ENCODE data around the gene ABCB6.

ABCB6 gene

DNA sequence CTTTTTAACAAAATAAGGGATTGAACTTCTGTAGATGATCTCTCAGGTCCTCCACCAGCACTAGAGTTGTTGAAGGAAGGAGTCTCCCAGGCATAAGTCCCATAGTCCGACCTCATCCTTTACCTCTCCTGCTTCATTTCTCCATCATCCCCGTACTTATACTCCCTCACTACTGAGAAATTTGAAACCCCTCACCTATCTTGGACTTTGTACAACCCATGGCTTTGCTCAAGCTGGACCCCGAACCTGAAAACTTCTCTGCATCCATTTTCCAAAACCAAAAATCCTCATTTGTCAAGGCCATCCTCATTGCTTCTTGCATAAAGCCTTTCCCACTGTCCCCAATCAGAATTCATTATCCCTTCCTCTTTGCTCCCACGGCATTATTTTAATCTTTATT lies 57.7 kb downstream of the ABCB6 start:
- Histone ChIP-seq H3K27ac (ENCODE audit: low read depth, low read length) (peak overlapping the region; percentile 69), H3K4me1 (ENCODE audit: control insufficient read depth in 5 of 5, insufficient read depth in 5 of 5, low read length in 5 of 5) (peaks cover 2 to 13% (median 11%) of the 10 kb centered on the region in 5 donors), H3K9me3 (ENCODE audit: control insufficient read depth in 5 of 5, low read length in 5 of 5) (no peaks in the 10 kb centered on the region), H3K27me3 (ENCODE audit: control insufficient read depth in 5 of 5, insufficient read depth in 4 of 5, low read length in 5 of 5) (no peaks in the 10 kb centered on the region), H3K9ac (ENCODE audit: low read length in 5 of 5) (peak overlapping the region in 4 of 5 donors; percentile 17 to 89 (median 70)), H3K36me3 (ENCODE audit: control insufficient read depth in 5 of 5, insufficient read depth in 5 of 5, low read length in 5 of 5) (peaks cover 14 to 19% (median 15%) of the 10 kb centered on the region in 5 donors), H3K4me3 (ENCODE audit: low read depth in 1 of 5, low read length in 5 of 5) (peak overlapping the region; percentile 55 to 86 (median 80))

- peak within 1 kb of the TSS; percentile 17 to 89 (median 72) for H3K9ac ChIP-seq (ENCODE audit: low read length in 5 of 5)
- peak within 1 kb of the TSS; percentile 69 for H3K27ac ChIP-seq (ENCODE audit: low read depth, low read length)
- peaks cover 14 to 19% (median 15%) of the 10 kb centered on the region in 5 donors for H3K36me3 ChIP-seq (ENCODE audit: control insufficient read depth in 5 of 5, insufficient read depth in 5 of 5, low read length in 5 of 5)
- peak within 1 kb of the TSS; percentile 55 to 86 (median 80) for H3K4me3 ChIP-seq (ENCODE audit: low read depth in 1 of 5, low read length in 5 of 5)
- no peaks in the 10 kb centered on the region for H3K9me3 ChIP-seq (ENCODE audit: control insufficient read depth in 5 of 5, low read length in 5 of 5)
- peaks cover 2 to 13% (median 11%) of the 10 kb centered on the region in 5 donors for H3K4me1 ChIP-seq (ENCODE audit: control insufficient read depth in 5 of 5, insufficient read depth in 5 of 5, low read length in 5 of 5)
- H3K27me3 ChIP-seq (ENCODE audit: control insufficient read depth in 5 of 5, insufficient read depth in 4 of 5, low read length in 5 of 5) = no peaks in the 10 kb centered on the region
These were observed 58.4 kb downstream of the ABCB6 start, which contains the start of gene NHEJ1 for GRCh38 chr2:219160186-219161017. NHEJ1 (minus strand) TSS chr2:219160815; CDS start chr2:219158362, 2,453 bp downstream.
